Measurements from ENCODE around the gene DEPDC5.

DNA sequence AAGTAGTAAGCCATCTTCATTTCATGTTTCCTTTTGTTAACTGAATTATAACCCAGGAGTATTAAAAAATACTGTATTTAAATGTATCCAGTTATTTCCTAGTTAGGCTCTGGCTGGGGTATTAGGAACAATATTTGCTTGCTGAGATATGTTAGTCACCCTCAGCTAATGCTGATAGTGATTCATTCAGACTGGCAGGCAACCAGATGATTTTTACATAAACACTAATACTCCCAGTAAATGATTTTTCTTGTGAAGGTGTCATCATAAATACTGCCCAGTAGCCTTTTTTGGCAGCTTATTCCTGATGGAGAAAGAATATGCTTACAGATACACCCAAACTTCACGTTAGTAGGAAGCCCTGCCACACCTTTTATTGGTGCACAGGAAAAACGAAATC is 198.7 kb downstream of the DEPDC5 start:
- TF ChIP-seq CTCF (IDR thresholded peaks at IDR 0.05) = no peak
- no peak for TF ChIP-seq EZH2 (IDR thresholded peaks at IDR 0.05)
- no peak for TF ChIP-seq EZH2phosphoT487 (IDR thresholded peaks at IDR 0.05)

Measured in neural progenitor cell (in vitro differentiated cells).